OCI-LY3 (cell line): ENCODE results near the gene MRPL28.

Experiments
- H2AFZ ChIP-seq: fragments of 200-600, 300-600 bp; shearing (Covaris generic); 2 replicates; pipeline ENCODE4 v1.6.0; 2014; ENCODE audit warnings: antibody characterized with exemption, low read depth, low read length
- H3K27ac ChIP-seq: fragments of 200-600, 300-600 bp; sonication (generic); 2 replicates; pipeline ENCODE4 v1.5.1; 2014; ENCODE audit warnings: mild to moderate bottlenecking, low read length, moderate library complexity, mixed read lengths
- H3K27me3 ChIP-seq: fragments of 200-600, 300-600 bp; sonication (generic); 2 replicates; pipeline ENCODE4 v1.6.1; 2014; ENCODE audit warnings: low read depth, low read length, mixed read lengths
- H3K36me3 ChIP-seq: fragments of 200-600, 300-600 bp; sonication (generic); replicated peaks from 2 replicates; pipeline ENCODE3; 2014; ENCODE audit warnings: low read depth, low read length, mixed read lengths
- H3K4me1 ChIP-seq: fragments of 300-600, 200-600 bp; sonication (generic); 2 replicates; pipeline ENCODE4 v1.6.1; 2014; ENCODE audit warnings: low read length, mixed read lengths
- H3K4me2 ChIP-seq: fragments of 200-600, 300-600 bp; sonication (generic); 2 replicates; pipeline ENCODE4 v1.6.1; 2014; ENCODE audit warnings: low read length, mixed read lengths
- H3K4me3 ChIP-seq: fragments of 300-600, 200-600 bp; sonication (generic); 2 replicates; pipeline ENCODE4 v1.5.1; 2014; ENCODE audit warnings: antibody characterized with exemption, mild to moderate bottlenecking, low read length, moderate library complexity
- H3K79me2 ChIP-seq: fragments of 300-600, 200-600 bp; shearing (Covaris generic); 2 replicates; pipeline ENCODE4 v1.6.1; 2014; ENCODE audit warnings: mild to moderate bottlenecking, low read length, mixed read lengths
- H3K9ac ChIP-seq: fragments of 300-600, 200-600 bp; shearing (Covaris generic); 2 replicates; pipeline ENCODE4 v1.6.0; 2014; ENCODE audit warnings: mild to moderate bottlenecking, low read length, moderate library complexity
- H3K9me3 ChIP-seq: fragments of 200-600, 300-600 bp; shearing (Covaris generic); 2 replicates; pipeline ENCODE4 v1.6.1; 2014; ENCODE audit warnings: low read length, mixed read lengths; ENCODE audit not compliant: insufficient read depth
- H4K20me1 ChIP-seq: fragments of 200-600, 300-600 bp; sonication (generic); 2 replicates; pipeline ENCODE4 v1.6.1; 2016; ENCODE audit warnings: low read length, mixed read lengths; ENCODE audit not compliant: insufficient read depth
- EZH2phosphoT487 ChIP-seq: fragments of 200-600 bp; shearing (Covaris generic); IDR thresholded peaks from 2 replicates; pipeline ENCODE4 v1.6.1; 2018; ENCODE audit warnings: antibody characterized with exemption, mixed run types, low read depth
- TF ChIP-seq, protein P1 (sequence below): fragments of 200-600, 300-600 bp; sonication (generic); IDR thresholded peaks from 2 replicates; pipeline ENCODE4 v1.5.1; 2014; ENCODE audit warnings: antibody characterized with exemption, low read length, low read depth

MRPL28 gene

DNA sequence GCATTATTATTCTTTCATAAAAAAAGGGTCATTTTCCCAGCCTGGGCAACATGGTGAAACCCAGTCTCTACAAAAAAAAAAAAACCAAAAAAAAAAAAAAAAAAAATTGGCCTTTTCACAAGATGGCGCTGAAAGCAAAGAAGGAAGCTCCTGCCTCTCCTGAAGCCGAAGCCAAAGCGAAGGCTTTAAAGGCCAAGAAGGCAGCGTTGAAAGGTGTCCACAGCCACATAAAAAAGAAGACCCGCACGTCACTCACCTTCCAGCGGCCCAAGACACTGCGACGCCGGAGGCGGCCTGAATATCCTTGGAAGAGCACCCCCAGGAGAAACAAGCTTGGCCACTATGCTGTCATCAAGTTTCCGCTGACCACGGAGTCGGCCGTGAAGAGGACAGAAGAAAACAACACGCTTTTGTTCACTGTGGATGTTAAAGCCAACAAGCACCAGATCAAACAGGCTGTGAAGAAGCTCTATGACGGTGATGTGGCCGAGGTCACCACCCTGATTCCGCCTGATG lies 16.4 kb upstream of the MRPL28 start:
- H3K4me1 ChIP-seq: peaks cover 11% of the 10 kb centered on the region
- no peak overlapping the region for H3K4me3 ChIP-seq
- no peak overlapping the region for H3K9ac ChIP-seq
- no peak for TF ChIP-seq EZH2phosphoT487
- TF ChIP-seq, protein P1, sequence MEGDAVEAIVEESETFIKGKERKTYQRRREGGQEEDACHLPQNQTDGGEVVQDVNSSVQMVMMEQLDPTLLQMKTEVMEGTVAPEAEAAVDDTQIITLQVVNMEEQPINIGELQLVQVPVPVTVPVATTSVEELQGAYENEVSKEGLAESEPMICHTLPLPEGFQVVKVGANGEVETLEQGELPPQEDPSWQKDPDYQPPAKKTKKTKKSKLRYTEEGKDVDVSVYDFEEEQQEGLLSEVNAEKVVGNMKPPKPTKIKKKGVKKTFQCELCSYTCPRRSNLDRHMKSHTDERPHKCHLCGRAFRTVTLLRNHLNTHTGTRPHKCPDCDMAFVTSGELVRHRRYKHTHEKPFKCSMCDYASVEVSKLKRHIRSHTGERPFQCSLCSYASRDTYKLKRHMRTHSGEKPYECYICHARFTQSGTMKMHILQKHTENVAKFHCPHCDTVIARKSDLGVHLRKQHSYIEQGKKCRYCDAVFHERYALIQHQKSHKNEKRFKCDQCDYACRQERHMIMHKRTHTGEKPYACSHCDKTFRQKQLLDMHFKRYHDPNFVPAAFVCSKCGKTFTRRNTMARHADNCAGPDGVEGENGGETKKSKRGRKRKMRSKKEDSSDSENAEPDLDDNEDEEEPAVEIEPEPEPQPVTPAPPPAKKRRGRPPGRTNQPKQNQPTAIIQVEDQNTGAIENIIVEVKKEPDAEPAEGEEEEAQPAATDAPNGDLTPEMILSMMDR: no peak
- H4K20me1 ChIP-seq: no peaks in the 10 kb centered on the region
- H3K4me2 ChIP-seq: no peak overlapping the region
- no peak overlapping the region for H2AFZ ChIP-seq
- H3K79me2 ChIP-seq: no peaks in the 10 kb centered on the region
- no peak overlapping the region for H3K27ac ChIP-seq
- H3K9me3 ChIP-seq: no peaks in the 10 kb centered on the region
- H3K27me3 ChIP-seq: no peaks in the 10 kb centered on the region
- no peaks in the 10 kb centered on the region for H3K36me3 ChIP-seq

DNA sequence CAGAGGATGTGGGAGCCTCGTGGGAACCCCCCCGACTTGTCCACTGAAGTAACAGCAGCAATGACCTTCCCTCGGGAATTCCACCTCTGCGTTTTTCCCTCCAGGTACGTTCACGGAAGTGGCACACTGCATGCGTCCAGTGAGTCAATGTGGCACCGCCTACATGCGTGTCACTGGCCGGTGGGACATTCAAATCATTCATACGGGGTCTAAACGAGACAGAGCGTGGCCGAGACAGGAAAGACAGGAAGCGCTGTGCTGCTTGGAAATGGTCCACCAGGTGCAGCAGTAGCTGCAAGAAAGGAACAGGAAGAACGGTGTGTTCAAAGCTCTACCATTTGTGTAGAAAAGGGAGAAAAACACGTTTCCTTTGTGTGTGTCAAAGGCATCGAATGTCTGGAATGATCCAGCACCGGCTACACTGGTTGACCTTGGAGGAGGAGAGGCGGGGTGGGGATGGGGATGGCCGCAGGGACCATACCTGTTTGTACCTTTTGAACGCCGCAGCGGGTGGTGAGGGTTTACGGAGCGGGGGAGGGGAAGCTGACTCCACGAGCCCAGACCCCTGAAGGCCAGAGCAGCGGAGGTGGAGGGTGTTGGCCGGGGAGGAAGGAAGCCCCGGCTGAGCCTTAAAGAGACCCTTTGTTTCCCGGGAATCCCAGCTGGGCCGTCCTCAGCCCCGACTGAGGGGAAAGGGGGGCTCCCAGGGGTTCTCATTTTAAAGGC lies 13.2 kb upstream of the MRPL28 start:
- Histone ChIP-seq H3K27me3 (no peaks in the 10 kb centered on the region), H3K4me2 (peak overlapping the region; percentile 95), H3K9me3 (no peaks in the 10 kb centered on the region), H3K9ac (peak overlapping the region; percentile 87; the same call in 1 of the 2 replicates), H2AFZ (no peak overlapping the region), H4K20me1 (no peaks in the 10 kb centered on the region), H3K4me1 (peaks cover 16% of the 10 kb centered on the region), H3K79me2 (peaks cover 7% of the 10 kb centered on the region; the same call in 1 of the 2 replicates), H3K36me3 (no peaks in the 10 kb centered on the region), H3K27ac (no peak overlapping the region), H3K4me3 (peak overlapping the region; percentile 98)
- TF ChIP-seq, protein P1: no peak
- TF ChIP-seq EZH2phosphoT487: no peak

DNA sequence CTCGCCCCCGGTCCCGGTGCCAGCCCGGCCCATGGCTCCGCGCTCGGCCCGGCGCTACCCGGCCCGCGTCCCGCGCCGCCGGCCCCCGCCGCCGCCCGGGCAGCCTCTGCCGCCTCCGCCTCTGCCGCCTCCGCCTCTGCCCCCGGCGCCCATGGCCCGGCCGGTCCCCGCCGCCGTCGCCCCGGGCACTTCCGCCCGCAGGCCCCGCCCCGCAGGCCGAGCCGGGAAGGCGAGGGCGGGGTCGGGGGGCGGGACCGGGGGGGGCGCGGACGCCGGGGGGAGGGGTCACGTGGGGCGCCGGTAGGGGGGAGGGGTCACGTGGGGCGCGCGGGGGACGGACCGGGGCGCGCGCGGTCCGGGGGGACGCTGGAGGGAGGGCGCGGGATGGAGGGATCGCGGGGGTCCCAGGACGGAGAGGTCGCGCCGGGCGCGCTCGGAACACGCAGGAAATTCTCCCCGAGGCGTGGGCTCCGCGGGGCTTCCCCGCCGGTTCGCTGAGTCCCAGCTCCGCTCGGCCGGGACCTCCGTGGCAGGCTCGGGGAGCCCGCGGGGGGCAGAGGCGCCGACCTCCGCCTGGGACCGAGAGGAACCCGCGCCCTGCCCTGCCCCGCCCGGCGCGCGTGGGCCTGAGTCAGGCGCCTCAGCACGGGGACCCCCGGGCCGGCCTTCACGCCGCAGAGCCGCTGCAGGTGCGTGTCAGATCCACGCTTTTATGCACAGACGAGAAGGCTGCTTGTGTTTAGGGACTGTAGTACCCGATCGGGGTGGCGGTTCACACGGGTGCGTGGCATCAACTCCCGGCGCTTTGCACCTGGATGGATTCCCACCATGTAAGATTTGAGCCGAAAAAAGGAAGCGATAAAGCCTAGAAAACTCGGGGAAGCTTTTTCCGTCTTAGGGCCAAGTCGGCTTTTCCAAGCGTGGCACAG lies 11.7 kb upstream of the MRPL28 start, which contains the start of gene PGAP6:
TSS of gene PGAP6 (minus strand) at position 190 of the 929 bp plus-strand sequence. CDS start at position 33, 157 bp downstream.
- no peaks in the 10 kb centered on the region for H3K36me3 ChIP-seq
- peaks cover 16% of the 10 kb centered on the region for H3K4me1 ChIP-seq
- peak within 1 kb of the TSS; percentile 100 for H3K4me2 ChIP-seq
- H3K27me3 ChIP-seq: no peaks in the 10 kb centered on the region
- no peak within 1 kb of the TSS for H3K27ac ChIP-seq
- peak within 1 kb of the TSS; percentile 98 for H3K4me3 ChIP-seq
- peak within 1 kb of the TSS; percentile 56 for H2AFZ ChIP-seq
- H3K9me3 ChIP-seq: no peaks in the 10 kb centered on the region
- H3K79me2 ChIP-seq: peaks cover 7% of the 10 kb centered on the region; the same call in 1 of the 2 replicates
- H4K20me1 ChIP-seq: no peaks in the 10 kb centered on the region
- H3K9ac ChIP-seq: peak within 1 kb of the TSS; percentile 87
- TF ChIP-seq, protein P1: no peak
- TF ChIP-seq EZH2phosphoT487: no peak
